CMK (cell line): ENCODE measurements around the gene LRTM2.
"Not testable (repeated sequence)": the region's sequence is repeated elsewhere in the genome, so short reads cannot be mapped to it uniquely, and the experiment has no call there.

Experiments
- DNase-seq: peaks from one replicate; pipeline ENCODE4 v3.0.0-alpha.2; 2010; ENCODE audit warnings: low read depth

The LRTM2 gene

DNA sequence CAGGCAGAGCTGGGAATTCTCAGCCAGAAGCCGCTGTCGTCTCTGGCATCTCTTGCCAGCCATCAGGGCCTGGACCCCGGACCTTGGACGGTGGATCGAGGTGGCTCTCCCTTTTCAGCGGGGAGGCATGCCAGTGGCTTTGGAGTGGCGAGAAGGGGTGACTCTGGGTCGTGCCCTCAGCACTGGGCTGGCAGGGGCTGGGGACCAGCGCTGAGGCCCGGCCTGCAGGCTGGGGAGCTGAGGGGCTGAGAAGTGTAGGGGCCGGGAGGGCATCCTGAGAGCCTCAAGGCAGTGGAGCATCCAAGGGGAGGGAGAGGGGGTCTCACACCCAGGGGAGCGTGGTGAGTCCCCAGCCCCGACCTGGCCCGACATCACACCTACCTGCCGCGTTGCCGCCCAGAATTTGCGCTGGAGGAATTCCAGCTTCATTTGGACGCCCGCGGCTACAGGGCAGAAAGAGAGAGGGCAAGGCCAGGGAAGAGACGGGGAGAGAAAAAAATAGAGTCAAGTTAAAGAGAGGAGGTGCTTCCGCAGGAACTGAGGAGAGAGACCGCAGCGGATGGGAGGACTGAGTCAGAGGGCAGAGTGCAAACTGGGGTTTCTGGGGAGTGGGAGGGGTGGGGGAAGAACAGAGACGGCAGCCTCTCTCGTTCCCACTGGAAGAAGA, 9.0 kb upstream of the LRTM2 start:
- DNase-seq = peak; percentile 83

GRCh38 chr12:1811948-1812291, 8.4 kb upstream of the LRTM2 start:
- no peak for DNase-seq

- peak; percentile 65 for DNase-seq
Measured at GRCh38 chr12:1812650-1813302, 7.6 kb upstream of the LRTM2 start.

DNA sequence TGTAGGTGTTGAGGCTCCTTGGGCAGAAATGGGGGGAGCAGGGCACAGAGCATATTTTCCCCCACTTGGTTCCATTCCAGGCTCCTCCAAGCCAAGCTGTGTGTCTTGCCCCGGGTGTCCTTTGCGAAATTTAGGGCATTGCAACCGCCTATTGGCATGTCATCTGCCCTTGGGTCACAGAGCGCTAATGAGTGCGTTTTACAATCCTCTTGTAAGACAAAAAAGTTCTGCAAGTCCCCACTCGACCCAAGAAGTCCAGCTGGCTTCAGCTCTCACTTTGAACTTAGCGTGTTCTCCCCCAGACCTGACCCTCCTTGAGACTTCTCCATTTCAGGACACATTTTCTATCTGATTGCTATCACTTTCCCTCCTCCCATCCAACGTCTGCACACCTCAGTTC, 6.1 kb upstream of the LRTM2 start:
- DNase-seq = no peak

- no peak for DNase-seq
Measured at GRCh38 chr12:1815108-1815507, 5.3 kb upstream of the LRTM2 start.

DNA sequence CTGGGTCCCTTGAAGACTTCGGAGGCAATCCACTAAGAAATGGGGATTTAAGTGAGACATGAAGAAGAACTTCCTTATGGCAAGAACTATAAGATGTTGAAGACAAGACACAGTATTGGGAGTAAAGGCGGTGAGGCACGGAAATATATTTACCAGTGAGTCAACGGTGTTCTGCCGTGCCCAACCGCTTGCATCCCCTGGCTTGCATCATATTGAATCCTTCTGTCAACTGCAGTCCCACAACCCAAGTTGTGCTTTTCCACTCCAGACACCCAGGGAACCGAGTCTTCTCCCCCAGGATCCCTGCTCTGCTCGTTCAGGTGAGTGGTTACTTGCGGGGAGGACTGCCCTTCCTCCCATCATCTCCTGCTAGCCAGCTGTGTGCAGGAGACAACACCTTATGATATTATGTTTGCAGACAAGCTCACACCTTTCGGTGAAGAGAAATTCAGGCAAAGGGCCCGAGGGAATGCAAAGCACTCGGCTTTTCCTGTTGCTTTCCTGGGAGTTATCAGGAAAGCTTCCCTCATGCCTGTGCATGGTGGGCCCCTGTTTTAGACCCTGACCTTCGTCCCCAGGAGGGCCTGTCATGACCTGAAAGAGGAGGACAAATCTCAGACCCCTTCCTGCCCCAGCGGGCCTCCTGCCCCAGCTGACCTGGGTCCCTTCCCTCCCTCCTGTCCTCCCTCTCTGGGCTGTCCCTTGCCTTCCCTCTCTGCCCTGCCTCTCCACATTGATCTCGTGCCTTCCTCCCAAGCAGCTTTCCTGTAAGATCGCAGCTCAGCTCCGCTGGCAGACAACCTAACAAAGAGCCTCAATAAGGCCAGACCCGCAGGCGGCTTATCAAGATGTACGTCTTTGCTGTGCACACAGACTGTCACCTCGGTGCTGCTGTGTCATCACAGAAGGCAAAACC, 4.3 kb upstream of the LRTM2 start:
- no peak for DNase-seq

DNA sequence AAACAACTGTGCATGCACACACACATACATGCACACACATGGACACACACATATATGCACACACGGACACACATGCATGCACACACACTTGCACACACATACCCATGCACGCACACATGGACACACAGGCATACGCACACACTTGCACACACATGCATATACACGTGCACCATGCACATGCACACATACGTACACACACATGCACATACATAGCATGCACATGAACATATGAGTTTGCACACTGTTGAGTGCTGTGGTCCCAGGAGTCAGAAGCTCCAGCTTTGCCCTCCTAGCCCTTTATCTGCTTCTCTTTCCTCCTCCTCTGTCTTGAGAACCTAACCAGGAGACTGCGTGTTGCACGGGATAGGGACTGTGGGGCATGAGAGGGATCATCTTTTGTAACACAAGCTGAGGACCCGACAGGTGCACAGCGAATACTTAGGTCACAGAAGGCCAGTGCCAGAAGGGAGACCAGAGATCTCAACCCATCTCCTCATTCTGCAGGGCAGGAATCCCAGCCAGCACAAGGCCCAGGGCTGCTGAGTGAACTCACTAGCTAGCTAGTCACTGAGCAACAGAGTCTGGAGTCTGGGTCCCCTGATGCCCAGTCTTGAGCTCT, 3.5 kb upstream of the LRTM2 start:
- no peak for DNase-seq

- not testable (repeated sequence) for DNase-seq
Measured at GRCh38 chr12:1817928-1818327, 2.4 kb upstream of the LRTM2 start.

DNA sequence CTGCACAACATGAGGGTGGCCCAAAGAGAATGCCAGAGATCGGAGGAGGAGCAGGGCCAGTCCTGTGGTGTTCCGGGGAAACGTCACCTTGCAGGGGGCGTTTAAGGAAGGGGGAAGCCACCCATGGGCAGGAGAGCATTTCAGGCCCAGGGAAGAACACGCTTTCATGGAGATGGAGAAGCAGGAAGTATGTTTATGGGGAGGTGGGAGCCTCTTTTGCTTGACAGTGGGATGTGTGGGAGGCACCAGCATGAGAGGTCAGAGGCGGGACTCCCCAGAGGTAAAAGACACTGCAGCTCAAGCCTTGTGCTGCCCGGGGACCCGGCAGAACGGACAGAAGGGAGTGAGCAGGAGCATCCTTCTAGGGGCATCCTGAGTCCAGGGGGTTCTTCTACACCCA, 1.3 kb upstream of the LRTM2 start:
- no peak for DNase-seq

DNA sequence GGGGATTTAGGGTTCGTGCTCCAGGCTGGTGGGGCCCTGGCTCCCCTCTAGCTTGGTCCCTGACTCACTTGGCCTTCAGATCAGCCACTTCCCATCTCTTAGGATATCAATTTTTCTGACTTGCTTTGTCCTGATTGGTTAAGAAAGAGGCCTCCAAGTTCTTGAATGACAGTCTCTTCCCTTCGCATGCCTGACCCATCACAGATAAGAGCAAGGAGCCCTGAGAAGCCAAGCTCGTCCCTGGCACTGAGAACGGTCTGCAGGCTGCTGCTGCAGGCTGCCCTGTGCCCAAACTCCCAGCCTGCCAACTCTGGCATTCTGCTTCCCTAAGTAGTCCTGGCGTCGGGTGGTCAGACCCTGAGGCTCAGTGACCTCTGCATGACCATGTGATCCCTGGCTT, 794 bp upstream of the LRTM2 start:
- no peak for DNase-seq

DNA sequence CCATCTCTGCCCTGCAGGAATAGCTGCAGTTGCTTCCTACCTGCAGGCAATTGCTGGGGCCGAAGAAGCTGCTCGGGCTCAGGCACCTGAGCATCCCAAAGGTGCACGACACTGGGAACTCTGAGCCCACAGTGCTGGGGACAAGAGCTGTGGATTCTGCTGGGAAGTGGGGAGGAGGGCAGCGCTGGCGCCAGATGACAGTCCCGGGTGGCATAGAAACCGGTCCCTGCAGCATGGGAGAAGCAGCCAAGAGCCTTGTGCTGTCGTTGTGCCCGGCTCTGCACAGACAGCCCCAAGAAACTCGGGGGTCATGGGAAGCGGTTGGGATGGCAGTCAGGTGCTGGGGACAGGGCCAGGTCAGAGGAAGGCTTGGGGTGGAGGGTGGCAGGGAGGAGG, 529 bp downstream of the LRTM2 start:
- no peak for DNase-seq

GRCh38 chr12:1821805-1822204, 1.4 kb downstream of the LRTM2 start:
- DNase-seq = no peak

DNA sequence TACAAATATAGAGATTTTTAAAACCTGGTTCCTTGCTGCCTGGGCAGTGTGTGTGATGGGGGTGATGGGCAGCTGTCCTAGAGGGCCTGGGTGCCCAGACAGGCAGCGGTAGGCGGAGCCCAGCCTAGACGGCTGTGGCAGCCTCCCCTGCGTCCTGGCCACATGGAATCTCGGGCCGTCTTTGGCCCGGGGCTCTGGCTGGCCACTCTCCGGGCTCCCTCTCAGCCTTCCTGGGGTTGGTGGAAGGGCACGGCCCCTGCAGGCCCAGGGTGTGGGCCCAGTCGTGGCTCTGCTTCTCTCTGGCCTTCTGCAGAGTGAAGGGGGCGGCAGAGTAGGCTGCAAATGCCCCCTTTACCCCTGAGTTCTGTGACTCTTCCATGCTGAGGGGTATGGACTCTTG, 2.3 kb downstream of the LRTM2 start:
- DNase-seq = no peak

DNA sequence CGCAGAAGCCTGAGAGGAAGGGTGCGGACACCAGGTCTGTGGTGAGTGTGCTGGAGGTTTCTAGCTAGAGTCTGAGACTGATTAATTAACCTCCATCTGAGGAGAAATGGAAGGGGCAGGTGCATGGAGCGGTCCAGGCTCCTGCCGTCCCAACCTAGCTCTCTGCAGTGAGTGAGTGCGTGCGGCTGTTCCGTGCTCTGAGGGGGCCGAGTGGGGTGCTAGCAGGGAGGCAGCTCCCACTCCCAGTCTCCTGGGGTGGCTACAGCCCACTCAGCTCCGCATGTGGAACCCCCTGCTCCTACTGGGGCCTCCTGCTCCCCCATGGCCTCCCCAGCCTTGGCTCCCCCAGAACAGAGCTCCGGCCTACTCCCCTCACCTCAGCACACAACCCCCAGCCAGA, 2.9 kb downstream of the LRTM2 start:
- no peak for DNase-seq

DNA sequence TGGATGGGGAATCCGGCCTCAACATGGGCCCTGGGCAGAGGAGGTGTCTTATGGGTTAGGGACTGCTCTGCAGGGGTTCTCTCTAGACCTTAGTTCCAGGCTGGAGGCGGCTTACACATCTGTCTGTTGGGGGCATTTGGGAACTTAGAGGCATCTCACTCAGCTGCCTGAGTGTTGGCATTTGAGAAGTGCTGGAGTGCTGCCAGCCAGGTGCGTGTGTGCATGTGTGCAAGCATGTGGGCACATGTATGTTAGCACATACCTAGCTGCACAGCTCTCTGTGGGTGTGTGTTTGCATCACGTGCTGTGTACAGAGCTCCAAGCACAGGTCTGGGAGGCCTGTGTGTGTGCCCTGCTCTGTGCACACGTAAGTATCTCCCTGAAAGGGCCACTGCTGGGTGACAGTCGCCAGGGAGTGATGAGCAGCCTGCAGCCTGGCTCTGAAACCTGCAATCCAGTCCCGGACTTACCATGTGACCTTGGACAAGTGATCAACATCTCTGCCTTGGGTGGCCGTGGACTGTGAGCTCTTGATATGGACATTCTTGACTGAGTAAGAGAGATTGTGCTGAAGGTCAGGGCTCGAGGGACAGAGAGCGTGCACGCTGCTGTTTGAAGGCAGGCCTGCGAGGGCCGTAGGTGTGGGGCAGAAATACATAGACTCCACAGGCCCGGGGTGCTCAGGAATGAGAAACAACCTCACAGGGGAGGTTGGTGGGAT, 5.2 kb downstream of the LRTM2 start:
- no peak for DNase-seq

GRCh38 chr12:1826401-1826800, 6.0 kb downstream of the LRTM2 start:
- DNase-seq = no peak

- DNase-seq = no peak
Measured at GRCh38 chr12:1826867-1827705, 6.7 kb downstream of the LRTM2 start.

DNA sequence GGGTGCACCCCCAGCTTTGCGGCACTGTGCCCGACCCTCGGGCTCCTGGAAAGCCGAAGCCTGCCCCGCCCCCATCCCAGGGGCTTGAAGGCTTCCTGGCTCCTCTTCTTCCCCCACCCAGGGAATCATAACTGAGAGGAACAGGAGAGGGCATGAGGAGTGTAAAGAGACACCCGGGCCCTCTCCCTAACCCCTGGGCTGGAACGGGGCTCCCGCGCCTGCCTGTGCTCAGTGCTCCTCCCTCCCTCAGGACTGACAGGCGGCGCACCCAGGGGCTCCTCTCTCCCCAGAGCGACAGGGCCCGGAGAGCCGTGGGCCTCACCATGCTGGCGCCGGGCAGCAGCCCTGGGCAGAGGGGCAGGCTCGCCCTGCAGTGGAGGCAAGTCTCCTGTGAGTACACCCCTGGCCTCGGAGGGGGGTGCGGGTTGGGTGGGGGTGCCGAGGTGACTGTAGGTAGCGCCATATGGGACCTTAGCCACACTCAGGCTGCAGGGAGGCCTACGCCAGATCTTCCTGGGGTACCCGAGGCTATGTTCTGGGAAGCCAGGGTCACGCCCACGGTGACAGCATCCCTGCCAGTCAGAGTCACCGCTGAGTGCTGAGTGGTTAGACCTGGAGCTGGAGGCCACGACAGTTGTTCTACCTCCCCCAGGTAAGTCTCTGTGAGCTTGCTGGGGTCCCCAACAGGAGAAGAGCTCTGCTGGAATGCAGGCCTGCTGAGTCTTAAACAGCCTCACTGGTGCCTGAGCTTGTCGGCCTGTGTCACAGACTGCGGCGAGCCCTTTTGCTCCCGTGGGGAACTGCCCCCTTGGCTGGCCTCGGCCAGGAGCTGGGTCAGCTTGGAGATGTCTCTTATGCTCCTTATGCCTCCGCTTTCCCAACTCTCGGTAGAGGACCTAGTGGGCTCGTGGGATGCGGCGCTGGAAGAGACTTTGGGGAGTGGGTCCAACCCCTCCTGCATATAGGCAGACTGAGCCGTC, 7.8 kb downstream of the LRTM2 start:
- no peak for DNase-seq

DNA sequence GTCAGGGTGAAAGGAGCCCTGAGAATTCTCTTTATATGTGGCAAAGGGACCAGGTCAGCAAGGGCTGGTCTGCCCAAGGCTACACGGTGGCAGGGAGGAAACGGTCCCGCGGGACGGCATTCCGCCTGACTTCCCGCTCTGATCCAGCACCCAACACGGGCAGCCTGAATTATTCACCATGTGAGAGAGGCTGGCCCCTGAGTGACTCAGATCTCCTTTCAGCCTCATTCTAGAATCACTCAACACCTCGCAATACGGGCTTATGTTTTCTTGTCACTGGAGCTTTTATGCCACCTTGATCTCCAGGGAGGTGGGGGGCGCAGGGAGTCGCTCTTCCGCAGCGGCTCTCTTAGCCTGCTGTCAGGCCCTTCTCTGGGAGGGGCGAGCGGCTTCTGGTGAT, 8.5 kb downstream of the LRTM2 start:
- no peak for DNase-seq
